GM19238 (cell line): Measurements from ENCODE around the gene RNF220.

Experiments
- DNase-seq: peaks from one replicate; pipeline ENCODE4 v3.0.0; 2011; ENCODE audit warnings: low spot score; ENCODE audit not compliant: insufficient read length

RNF220 gene

DNA sequence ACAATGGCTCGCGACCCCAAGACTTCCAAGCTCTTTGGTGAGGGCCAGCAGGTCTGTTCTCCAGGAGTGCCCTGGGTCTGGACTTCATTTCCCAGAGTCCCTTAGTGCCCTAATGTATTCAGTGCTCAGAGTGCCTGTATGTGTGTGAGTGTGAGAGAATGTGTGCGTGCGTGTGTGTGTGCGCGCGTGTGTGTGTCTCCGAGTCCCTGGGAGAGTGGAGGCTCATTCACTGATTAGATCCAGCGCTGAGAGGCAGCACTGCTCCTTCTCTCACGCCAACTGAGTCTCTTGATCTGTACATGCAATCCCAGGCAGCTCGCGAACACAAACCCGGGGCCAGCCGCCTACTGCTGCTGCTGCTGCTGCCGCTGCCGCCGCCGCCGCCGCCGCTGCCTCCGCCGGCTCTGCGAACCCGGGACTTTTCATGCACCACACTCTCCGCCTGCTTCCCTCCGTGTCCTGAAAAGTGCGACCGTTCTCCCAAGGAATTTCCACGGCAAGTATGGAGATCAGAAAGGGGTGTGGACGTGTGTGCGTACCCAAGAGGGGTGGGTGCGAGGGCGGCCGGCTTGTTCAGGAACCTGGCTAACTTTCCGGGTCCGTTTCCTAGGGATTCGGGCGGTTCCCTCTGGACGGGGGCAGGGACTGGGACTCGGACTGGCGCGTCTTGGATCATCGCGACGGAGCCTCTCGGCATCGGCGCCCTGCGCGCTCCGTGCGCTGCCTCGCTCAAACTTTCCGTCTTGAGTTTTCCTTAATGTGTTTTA lies at the start of gene RNF220:
Gene RNF220 (plus strand): TSS at position 225 of the 767 bp plus-strand sequence.
- DNase-seq = no peak

DNA sequence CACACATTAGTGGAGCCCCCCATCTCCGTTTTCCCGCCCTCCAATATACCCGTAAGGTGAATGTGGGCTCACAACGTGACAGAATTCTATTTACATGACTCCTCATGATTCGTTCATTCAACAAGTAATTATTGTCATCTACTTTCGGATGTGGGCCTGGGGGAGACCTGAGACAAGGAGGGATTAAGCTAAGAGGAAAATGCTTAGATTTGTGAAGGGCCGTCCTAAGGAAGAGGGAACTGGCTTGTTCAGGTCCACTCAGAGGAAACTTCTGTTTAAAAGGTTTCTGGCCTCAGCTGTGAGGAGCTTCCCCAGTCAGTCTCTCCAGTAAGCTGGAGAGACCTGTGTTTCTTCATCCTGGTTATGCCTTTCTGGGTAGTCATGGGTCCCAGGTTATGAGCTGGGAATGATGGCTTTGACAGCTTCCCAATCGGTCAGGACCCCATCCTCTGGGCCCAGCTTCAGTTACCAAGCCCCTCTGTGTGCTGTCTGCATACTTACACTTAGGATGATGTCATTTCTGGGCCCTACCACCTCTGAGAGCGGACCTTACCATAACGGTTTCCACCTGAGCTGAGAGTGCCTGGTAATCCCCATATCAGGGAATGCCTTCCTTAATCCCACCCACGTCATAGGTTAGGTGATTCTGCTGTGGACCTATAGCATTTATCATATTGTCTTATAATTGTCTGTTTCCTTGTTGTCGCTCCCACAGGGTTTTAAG lies 49.3 kb upstream of the RNF220 start:
- DNase-seq = no peak

- no peak for DNase-seq
Observed at GRCh38 chr1:44357710-44358109, 47.3 kb upstream of the RNF220 start.

DNA sequence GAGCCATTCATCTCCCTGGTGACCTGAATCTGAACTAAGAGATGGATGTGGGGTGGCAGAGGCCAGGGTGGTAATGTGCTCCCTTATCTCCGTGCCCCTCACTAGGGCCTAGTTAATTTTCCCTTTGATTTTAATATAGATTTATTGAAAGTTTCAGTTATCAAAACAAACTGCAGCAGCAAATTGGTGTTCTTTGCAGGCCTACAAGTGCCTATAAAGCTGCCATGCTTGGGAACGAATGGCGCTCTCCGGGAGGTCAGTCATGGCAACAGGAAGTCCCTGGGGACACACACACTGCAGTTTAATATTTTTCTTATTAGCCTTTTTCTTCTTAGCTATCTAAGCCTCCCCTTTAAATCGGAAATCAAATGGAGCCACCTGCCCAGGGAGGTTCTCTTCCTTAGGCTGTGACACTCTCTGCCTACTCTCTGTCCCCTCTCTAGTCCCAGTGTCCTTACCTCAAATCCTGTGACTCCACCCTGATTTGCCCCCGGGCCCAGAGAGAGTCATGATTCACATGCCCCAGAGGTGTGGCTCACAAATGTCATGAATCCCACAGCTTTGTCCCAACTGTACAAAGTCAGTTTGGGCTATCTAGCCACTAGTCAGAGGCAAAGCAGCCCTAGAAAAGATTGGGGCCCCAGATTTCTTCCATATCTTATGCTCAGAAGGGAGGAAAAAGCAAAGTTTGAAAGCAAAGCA lies 45.7 kb upstream of the RNF220 start:
- DNase-seq = no peak

DNA sequence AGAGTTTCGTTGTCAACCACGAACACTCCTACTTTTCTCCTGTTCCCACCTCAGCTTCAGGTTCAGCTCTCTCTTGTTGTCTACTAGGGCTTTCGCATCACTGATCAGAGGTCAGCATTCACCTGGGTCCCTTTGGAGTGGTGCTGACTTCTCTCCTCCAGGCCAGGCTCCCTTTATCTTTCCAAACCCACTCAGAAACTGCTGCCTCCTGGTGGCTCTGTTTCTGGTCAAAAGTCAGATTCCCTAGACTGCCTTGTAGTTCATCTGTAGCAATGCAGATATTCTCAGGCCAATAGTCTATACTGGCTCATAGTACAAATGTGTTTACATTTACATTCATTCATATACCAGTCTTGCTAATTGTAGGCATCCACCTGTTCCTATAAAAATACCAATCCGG lies 43.6 kb upstream of the RNF220 start:
- DNase-seq = no peak

GRCh38 chr1:44366371-44366975 lies 38.6 kb upstream of the RNF220 start:
- DNase-seq = no peak

DNA sequence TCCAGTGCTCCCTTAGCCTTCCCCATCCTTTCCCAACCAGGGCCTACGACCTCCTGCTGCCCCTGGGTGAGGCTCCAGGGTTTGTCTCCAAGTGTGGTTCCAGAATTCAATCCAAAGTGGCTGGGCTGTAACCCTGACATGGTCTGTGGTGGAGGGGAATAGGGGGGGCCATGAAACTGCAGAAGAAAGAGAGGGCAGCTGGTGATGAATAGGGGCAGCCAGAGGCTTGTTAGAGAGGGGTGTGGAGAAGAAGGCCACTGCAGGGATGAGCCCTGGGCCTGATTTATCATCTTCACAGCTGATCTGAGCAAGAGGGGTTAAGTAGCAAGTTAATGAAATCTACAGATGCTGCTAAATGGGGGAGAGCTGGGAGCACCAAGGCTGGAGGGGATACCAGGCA lies 37.1 kb upstream of the RNF220 start:
- no peak for DNase-seq

- DNase-seq = no peak
Observed at GRCh38 chr1:44368471-44369151, 36.4 kb upstream of the RNF220 start.

DNA sequence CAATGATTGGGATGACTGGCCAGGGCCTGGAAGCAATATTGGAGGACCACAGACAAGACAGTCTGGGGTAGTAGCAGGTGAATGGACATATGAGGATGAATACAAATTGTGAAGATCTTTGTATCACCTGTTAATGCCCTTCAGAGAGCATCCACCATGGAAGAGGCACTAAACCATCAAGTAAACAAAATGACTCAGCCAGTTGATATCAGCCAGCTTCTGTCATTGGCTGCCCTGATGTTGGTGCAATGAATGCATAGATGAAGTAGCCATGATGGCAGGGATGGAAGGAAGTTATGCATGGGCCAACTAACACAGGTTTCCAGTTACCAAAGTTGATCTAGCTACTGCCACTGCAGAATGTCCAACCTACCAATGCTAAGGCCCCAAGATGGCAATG lies 33.8 kb upstream of the RNF220 start:
- DNase-seq = no peak

DNA sequence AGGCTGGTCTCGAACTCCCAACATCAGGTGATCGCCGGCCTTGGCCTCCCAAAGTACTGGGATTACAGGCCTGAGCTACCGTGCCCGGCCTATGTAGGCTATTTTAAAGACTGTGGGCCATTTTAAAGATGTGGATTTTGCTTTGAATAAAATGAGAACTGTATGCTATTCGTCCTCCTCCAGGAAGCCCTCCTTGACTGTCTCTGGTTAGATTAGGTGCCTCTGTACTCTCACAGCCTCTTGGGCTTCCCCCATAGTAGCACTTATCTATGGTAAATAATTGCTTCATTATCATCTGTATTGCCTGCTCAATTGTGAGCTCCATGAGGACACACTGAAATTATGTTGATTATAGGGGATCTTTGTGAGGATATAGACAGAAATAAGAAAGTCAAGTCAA lies 29.5 kb upstream of the RNF220 start:
- DNase-seq = no peak

DNA sequence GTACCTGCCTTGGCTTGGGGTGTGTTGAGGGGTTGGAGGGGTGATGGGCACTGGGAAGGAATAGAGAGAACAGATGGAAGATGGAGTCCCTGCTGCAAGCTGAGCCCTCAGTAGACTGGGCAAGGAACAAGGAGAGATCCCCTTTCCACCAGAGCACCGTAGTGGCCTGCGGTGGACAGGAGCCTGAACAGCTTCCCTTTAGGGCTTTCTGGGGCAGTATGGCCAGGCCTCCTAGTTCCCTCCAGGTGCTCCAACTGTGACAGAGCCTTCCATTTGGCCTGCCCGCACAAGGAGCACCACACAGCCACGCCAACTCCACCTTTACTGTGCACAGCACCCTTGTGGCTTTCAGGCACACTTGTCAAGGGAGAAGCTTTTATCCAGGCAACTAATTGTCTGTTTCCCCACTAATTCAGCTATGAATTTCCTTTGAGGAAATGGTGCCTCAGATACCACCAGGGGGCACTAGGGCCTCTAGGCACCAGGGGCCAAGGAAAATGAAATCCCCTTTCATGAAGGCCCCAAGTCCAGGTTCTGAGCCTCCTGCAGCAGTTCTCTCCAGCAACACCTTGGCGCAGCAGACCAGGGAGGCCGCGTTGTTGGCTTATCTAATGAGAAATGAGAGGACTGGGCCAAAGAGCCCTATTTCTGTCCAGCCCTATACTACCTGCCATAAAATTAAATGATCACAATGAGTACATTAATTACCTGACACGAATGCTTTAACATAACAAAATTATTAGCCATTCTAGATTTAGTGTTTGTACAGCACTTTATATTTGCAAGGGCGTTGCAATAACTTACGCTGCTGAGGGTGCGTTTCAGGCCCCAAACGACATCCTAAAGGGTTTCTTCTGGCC lies 26.9 kb upstream of the RNF220 start:
- DNase-seq = peak; percentile 26

DNA sequence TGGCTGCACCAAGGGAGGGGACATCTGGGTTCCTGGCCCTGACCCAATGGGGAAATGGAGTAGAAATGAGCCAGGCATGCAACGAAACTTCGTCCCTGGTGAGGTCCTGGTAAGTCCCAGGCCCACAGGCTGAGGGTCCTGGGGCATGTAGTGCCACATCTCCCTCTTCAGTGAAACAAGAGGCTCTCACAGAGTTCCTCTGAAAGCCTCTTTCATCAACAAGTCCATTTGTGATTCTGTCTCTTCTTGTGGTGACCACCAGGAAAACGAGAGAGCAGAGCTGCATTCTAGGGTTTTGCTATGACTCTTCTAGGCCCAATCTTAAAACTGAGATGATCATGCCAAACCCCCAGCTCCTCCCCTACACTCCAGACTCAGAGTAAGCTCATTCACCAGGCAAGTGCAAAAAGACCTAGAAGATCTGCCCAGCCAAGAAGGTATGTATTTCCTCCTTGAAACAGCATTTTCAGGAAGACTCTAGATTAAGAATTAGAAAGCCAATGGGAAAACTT lies 24.3 kb upstream of the RNF220 start:
- no peak for DNase-seq

GRCh38 chr1:44388551-44388950 lies 16.5 kb upstream of the RNF220 start:
- no peak for DNase-seq

GRCh38 chr1:44389437-44389836 lies 15.6 kb upstream of the RNF220 start:
- DNase-seq = no peak

DNA sequence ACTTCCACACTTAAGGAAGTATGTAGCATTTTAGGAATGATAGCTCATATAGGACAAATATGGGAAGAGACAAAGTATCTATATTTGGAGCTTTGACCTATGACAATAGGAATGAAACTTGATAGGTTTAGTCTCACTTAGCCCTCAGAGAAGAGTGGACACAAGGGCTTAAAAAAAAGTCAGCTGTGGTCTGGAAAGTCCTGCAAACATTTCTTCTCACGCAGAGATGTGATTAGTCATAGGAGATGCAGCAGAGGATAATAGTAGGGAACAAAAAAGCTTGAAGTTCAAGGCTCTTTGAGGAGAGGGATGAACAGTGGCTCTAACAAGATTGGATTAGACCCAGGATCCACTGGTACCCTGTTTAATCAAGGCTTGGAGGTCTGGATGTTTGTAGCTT lies 14.8 kb upstream of the RNF220 start:
- DNase-seq = no peak

- DNase-seq = no peak
Observed at GRCh38 chr1:44401256-44402228, 3.5 kb upstream of the RNF220 start.

- DNase-seq = no peak
Observed at GRCh38 chr1:44405798-44406736, 1.0 kb downstream of the RNF220 start.
